Breast epithelium (tissue), 4 donors: Measurements from ENCODE around the gene PARP1. TPM values are rescaled to one million over a fixed set of nuclear protein-coding genes. Genes with fewer than 3 reads are reported as not detected.

Experiments
- DNase-seq, 2 donors: peaks; one replicate each; pipeline ENCODE4 v3.0.0-alpha.2; 2019; ENCODE audit warnings: low spot score in 2 of 2
- H3K27ac ChIP-seq, 2 donors: fragments of 200-600 bp; sonication (generic) in 1 of 2; one replicate each; pipeline ENCODE4 v1.5.1; 2016 to 2019; ENCODE audit warnings: mild to moderate bottlenecking in 1 of 2
- H3K27me3 ChIP-seq, 2 donors: fragments of 200-600 bp; sonication (generic) in 1 of 2; one replicate each; pipeline versions ENCODE4 v1.5.1 to v1.6.0; 2017 to 2019; ENCODE audit warnings: control low read depth in 1 of 2, mild to moderate bottlenecking in 1 of 2
- H3K36me3 ChIP-seq: fragments of 200-600 bp; one replicate; pipeline ENCODE4 v1.5.1; 2019
- H3K4me1 ChIP-seq, 2 donors: fragments of 200-600 bp; sonication (generic); one replicate each; pipeline ENCODE4 v1.5.1; 2016 to 2019; ENCODE audit warnings: control low read depth in 1 of 2
- H3K4me3 ChIP-seq, 3 donors: fragments of 200-600 bp; sonication (generic); 1 replicate in 2 of 3; 2 replicates in 1 of 3; pipeline ENCODE4 v1.5.1; 2016 to 2019; ENCODE audit warnings: mild to moderate bottlenecking in 3 of 3, moderate library complexity in 2 of 3
- H3K9me3 ChIP-seq, 2 donors: fragments of 200-600 bp; sonication (generic) in 1 of 2; one replicate each; pipeline ENCODE4 v1.5.1; 2016 to 2019; ENCODE audit warnings: control low read depth in 1 of 2
- POLR2A ChIP-seq: fragments of 450-650 bp; IDR thresholded peaks from one replicate; pipeline ENCODE4 v1.6.1; 2016; ENCODE audit warnings: antibody characterized with exemption, mild to moderate bottlenecking, moderate library complexity
- POLR2AphosphoS5 ChIP-seq, 3 donors: sonication (generic); formaldehyde crosslinking; IDR thresholded peaks; one replicate each; pipeline ENCODE4 v1.6.1; 2017; ENCODE audit warnings: antibody characterized with exemption in 3 of 3
- intact Hi-C: fragments of 100-400 bp; cut with DNase I; formaldehyde crosslinking; loops from one replicate; pipeline ENCODE4 v1.15.1; 2023; ENCODE audit warnings: low total_unique reads
- total RNA-seq, 3 donors: library from RNA; depleted of rRNA; stranded (reverse); fragments of >200 nt; gene quantifications; one replicate each; pipeline ENCODE4 v1.1.0, GENCODE V29; 2016
- TF ChIP-seq, protein P1 (sequence below), 3 donors: fragments of 450-650 bp; IDR thresholded peaks; one replicate each; pipeline ENCODE4 v1.5.1; 2016 to 2017; ENCODE audit warnings: antibody characterized with exemption in 3 of 3, mild to moderate bottlenecking in 3 of 3, moderate library complexity in 3 of 3

PARP1 gene
- total RNA-seq, 3 donors from 2014 or later, result 53.0 to 83.9 (median 72.3) TPM

DNA sequence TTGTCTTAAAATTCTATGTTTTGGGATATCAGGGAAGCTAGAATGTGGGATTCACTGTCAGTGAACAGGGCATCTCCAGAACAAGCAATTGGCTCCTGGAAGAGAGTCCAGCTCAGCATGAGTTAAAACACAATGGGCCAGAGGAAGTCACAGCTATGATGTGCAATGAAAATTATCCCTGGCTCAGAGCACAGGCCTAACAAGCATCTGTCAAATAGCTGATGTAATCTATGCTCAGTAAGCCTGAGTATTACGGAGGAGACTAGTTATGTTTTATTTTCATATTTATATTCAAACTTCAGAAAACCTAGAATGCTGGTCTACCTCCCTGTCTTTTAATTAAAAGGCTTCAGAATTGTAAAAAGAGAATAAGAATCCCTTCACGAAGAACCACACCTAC lies 41.6 kb downstream of the PARP1 start:
- H3K36me3 ChIP-seq, result peaks cover 16% of the 10 kb centered on the region
- no peak for DNase-seq
- H3K4me3 ChIP-seq, result no peak overlapping the region
- no peak for TF ChIP-seq POLR2A
- TF ChIP-seq POLR2AphosphoS5 (IDR thresholded peaks at IDR 0.05), result no peak
- no peaks in the 10 kb centered on the region for H3K27me3 ChIP-seq
- intact Hi-C loops, result no loop called here
- no peak overlapping the region for H3K27ac ChIP-seq
- H3K4me1 ChIP-seq, result no peaks in the 10 kb centered on the region
- H3K9me3 ChIP-seq, result no peaks in the 10 kb centered on the region

DNA sequence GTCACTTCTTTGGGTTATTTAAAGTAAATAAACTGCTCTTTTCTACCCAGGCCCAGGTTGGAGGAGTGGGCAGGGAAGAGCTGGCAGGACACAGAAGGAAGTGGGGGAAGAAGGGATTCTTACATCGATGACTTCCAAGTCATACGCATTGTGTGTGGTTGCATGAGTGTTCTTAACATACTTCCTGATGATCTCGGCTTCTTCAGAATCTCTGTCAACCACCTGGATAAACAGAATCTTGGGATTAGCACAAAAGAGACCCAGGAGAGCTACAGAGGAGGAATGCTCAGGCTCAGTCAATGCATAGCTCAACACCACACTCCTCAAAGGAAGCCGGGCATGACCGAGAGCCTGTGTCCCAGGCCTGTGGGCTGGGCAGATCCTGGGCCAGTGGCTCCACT lies 42.1 kb downstream of the PARP1 start:
- intact Hi-C loops, result no loop called here
- TF ChIP-seq, protein P1, sequence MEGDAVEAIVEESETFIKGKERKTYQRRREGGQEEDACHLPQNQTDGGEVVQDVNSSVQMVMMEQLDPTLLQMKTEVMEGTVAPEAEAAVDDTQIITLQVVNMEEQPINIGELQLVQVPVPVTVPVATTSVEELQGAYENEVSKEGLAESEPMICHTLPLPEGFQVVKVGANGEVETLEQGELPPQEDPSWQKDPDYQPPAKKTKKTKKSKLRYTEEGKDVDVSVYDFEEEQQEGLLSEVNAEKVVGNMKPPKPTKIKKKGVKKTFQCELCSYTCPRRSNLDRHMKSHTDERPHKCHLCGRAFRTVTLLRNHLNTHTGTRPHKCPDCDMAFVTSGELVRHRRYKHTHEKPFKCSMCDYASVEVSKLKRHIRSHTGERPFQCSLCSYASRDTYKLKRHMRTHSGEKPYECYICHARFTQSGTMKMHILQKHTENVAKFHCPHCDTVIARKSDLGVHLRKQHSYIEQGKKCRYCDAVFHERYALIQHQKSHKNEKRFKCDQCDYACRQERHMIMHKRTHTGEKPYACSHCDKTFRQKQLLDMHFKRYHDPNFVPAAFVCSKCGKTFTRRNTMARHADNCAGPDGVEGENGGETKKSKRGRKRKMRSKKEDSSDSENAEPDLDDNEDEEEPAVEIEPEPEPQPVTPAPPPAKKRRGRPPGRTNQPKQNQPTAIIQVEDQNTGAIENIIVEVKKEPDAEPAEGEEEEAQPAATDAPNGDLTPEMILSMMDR (IDR thresholded peaks at IDR 0.05), result no peak
- TF ChIP-seq POLR2A (no peak), POLR2AphosphoS5 (IDR thresholded peaks at IDR 0.05) (no peak)
- Histone ChIP-seq H3K4me1 (no peaks in the 10 kb centered on the region), H3K36me3 (peaks cover 16% of the 10 kb centered on the region), H3K27ac (no peak overlapping the region), H3K4me3 (no peak overlapping the region), H3K9me3 (no peaks in the 10 kb centered on the region), H3K27me3 (no peaks in the 10 kb centered on the region)
- DNase-seq, result no peak

DNA sequence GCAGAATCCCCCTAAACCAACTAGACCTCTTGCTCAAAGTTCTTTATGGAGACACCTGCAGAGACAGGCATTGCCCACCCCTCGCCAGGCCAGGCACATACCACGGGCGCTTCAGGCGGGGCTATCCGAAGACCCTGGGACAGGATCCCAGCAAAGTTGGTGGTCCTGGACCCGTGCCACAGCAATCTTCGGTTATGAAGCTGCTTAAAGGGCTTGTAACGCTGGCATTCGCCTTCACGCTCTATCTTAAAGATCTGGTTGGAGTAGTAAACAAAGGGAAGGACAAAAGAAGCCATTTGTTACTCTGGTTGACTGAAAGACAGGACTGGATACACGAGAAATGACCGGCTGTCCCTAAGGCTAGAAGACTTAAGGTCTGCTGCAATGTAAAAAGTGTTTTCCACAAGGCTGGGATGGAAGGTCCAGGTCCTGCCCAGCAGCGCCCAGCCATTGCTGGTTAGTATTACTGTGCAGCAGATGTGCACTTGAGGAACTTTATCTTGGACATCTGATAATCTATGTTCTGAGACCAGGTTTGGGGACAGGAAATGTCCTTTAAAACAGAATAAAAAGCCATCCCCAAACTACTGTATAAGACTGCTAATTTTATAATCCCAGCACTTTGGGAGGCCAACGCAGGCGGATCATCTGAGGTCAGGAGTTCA lies 42.9 kb downstream of the PARP1 start:
- H3K27ac ChIP-seq, result no peak overlapping the region
- H3K4me3 ChIP-seq, result no peak overlapping the region
- H3K36me3 ChIP-seq, result peaks cover 16% of the 10 kb centered on the region
- no peaks in the 10 kb centered on the region for H3K27me3 ChIP-seq
- no peaks in the 10 kb centered on the region for H3K4me1 ChIP-seq
- TF ChIP-seq POLR2A, result no peak
- TF ChIP-seq POLR2AphosphoS5 (IDR thresholded peaks at IDR 0.05), result no peak
- TF ChIP-seq, protein P1 (IDR thresholded peaks at IDR 0.05), result no peak
- H3K9me3 ChIP-seq, result no peaks in the 10 kb centered on the region
- intact Hi-C loops, result no loop called here
- DNase-seq, result no peak

DNA sequence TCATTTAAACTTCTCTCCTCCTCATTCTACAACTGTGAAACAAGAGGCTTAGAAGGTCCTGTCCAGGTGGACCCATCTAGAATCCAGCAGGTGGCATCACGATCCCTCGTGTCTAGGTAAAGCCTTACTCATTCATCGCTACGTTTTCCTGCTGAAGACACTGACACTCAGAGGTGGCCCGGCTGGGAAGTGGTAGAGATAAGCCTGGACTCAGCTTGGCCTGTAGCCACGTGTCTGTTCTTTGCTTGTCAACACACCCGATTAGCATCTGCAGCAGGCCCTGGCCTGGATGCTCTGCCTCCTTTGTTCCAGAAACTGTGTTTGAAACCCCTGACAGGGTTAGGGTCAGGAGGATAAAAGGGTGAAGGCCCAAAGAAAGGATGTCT lies 43.4 kb downstream of the PARP1 start:
- DNase-seq, result no peak
- intact Hi-C loops, result no loop called here
- H3K9me3 ChIP-seq, result no peaks in the 10 kb centered on the region
- H3K4me3 ChIP-seq, result no peak overlapping the region
- no peaks in the 10 kb centered on the region for H3K27me3 ChIP-seq
- peaks cover 16% of the 10 kb centered on the region for H3K36me3 ChIP-seq
- TF ChIP-seq POLR2AphosphoS5 (IDR thresholded peaks at IDR 0.05) (no peak), POLR2A (no peak)
- TF ChIP-seq, protein P1 (IDR thresholded peaks at IDR 0.05), result no peak
- no peak overlapping the region for H3K27ac ChIP-seq
- H3K4me1 ChIP-seq, result no peaks in the 10 kb centered on the region

DNA sequence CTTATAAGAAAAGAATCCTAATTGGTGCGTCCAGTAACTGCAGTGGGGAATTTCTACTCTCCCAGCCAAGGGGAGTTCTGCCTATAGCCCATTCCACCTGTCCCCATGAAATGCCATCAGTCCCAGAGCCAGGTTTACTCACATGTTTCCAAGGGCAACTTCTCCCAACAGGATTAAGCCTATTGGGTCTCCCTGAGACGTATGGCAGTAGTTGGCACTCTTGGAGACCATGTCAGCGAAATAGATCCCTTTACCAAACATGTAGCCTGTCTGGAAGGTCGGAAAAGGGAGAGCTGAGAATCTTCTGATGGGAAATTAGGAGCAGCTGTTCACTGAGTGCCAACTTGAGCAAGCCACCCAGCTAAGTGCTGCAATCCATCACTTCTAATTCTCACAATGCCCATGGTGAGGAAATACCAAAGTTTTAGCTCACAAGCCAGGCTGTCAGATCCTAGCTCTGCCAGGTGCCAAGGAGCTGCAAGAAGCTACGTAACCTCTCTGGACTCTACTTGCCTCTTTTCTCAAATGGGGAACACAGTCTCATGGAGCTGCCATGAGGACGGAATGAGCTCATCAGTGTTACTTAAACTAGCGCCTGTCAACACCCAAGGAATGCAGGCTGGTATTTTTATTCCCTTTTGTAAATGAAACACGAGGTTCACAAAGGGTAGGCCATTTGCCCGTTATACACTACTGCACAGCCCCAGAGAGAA lies 43.9 kb downstream of the PARP1 start:
- intact Hi-C loops, result no loop called here
- TF ChIP-seq POLR2AphosphoS5 (IDR thresholded peaks at IDR 0.05) (no peak), POLR2A (no peak)
- TF ChIP-seq, protein P1 (IDR thresholded peaks at IDR 0.05), result no peak
- no peak for DNase-seq
- H3K36me3 ChIP-seq, result peaks cover 16% of the 10 kb centered on the region
- H3K27ac ChIP-seq, result no peak overlapping the region
- no peaks in the 10 kb centered on the region for H3K9me3 ChIP-seq
- no peaks in the 10 kb centered on the region for H3K4me1 ChIP-seq
- no peaks in the 10 kb centered on the region for H3K27me3 ChIP-seq
- H3K4me3 ChIP-seq, result no peak overlapping the region
